Transverse colon (tissue), 4 donors: Measurements from ENCODE around the gene MEIS3.

ENCODE experiments used
- EP300 ChIP-seq: sonication (generic); formaldehyde crosslinking; IDR thresholded peaks from one replicate; pipeline ENCODE4 v1.6.1; 2017; ENCODE audit warnings: antibody characterized with exemption, low read depth
- POLR2A ChIP-seq: fragments of 450-650 bp; IDR thresholded peaks from one replicate; pipeline ENCODE4 v1.6.1; 2016; ENCODE audit warnings: antibody characterized with exemption, mild to moderate bottlenecking, moderate library complexity
- POLR2AphosphoS5 ChIP-seq, 3 donors: sonication (generic); formaldehyde crosslinking; IDR thresholded peaks; one replicate each; pipeline ENCODE4 v1.6.1; 2016; ENCODE audit warnings: antibody characterized with exemption in 3 of 3
- TF ChIP-seq, protein P1 (sequence below), 5 experiments: fragments of 200-600 bp in 3 of 5; fragments of 450-650 bp in 2 of 5; sonication (generic) in 3 of 5; IDR thresholded peaks; 1 replicate in 2 of 5; 2 replicates in 3 of 5; pipeline ENCODE4 v1.5.1; 2016 to 2017; ENCODE audit warnings: antibody characterized with exemption in 5 of 5, inconsistent platforms in 3 of 5, mild to moderate bottlenecking in 2 of 5, moderate library complexity in 1 of 5

DNA sequence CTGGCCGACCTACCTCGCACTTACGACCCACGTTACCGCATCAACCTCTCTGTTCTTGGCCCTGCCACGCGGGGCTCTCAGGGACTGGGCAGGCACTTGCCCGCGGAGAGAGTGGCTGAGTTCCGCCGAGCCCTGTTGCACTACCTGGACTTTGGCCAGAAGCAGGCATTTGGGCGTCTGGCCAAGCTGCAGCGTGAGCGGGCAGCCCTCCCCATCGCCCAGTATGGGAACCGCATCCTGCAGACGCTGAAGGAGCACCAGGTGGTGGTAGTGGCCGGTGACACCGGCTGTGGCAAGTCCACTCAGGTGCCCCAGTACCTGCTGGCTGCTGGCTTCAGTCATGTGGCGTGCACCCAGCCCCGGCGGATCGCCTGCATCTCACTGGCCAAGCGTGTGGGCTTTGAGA lies 66.0 kb downstream of the MEIS3 start:
- TF ChIP-seq, protein P1, sequence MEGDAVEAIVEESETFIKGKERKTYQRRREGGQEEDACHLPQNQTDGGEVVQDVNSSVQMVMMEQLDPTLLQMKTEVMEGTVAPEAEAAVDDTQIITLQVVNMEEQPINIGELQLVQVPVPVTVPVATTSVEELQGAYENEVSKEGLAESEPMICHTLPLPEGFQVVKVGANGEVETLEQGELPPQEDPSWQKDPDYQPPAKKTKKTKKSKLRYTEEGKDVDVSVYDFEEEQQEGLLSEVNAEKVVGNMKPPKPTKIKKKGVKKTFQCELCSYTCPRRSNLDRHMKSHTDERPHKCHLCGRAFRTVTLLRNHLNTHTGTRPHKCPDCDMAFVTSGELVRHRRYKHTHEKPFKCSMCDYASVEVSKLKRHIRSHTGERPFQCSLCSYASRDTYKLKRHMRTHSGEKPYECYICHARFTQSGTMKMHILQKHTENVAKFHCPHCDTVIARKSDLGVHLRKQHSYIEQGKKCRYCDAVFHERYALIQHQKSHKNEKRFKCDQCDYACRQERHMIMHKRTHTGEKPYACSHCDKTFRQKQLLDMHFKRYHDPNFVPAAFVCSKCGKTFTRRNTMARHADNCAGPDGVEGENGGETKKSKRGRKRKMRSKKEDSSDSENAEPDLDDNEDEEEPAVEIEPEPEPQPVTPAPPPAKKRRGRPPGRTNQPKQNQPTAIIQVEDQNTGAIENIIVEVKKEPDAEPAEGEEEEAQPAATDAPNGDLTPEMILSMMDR (IDR thresholded peaks at IDR 0.05) = no peak
- TF ChIP-seq POLR2A (no peak), EP300 (no peak), POLR2AphosphoS5 (IDR thresholded peaks at IDR 0.05) (peak in 1 of 3 donors; percentile 27)
